ENCODE measurements around the gene TMEM167B. TPM values are rescaled to one million over a fixed set of nuclear protein-coding genes. Genes with fewer than 3 reads are reported as not detected.

The TMEM167B gene
- polyA plus RNA-seq, 1 donor (not counting 4 experiments of a cell fraction or from before 2014, with no cell fraction given): 15.7 TPM

DNA sequence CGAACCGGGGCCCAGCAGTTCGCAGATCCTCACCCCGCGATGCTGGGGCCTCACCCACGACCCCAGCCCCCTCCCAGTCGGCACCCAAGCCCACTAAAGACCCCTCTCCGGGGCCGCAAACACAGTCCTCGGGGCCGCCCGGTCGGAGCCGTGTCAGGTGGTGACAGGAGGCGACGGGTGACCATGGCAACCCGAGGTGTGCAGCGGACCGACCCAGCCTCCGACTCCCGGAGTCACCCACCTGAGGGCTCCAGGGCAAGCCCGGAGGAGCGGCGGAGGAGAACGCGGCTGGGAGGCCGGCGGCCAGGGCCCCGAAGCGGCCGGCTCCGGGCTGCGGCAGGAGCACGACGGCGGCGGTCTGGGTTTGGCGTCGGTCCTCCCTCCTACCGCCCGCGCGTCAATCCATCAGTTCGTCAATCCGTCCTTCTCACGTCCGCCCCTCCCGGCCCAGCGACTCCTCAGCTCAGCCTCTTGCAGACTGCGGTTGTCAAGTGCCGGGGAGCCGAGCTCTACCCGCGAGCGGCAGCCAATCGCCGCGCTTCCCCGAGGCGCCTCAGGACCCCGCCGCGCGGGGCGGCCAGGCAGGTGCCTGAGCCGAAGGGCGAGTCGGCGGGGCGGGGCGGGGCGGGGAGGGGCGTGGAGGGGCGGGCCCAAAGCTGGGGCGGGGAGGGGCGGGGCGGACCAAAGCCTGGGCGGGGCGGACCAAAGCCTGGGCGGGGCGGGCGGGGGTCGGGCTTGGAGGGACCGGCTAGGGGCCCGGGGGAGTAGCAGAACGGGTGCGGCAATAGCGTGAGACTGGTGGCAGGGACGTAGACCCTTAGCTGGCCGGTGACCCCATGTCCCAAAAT, 48.7 kb upstream of the TMEM167B start, which contains the start of gene WDR47:
WDR47 (minus strand) TSS at position 482 of the 848 bp plus-strand sequence. CDS start 18,590 bp downstream, outside the sequence.
- Histone ChIP-seq H3K27me3 (ENCODE audit: control insufficient read depth, extremely low read depth, insufficient read depth, low read length) (no peaks in the 10 kb centered on the region), H2AFZ (ENCODE audit: control insufficient read depth, low read length) (peak within 1 kb of the TSS; percentile 55), H3K27ac (ENCODE audit: control insufficient read depth, insufficient read depth, low read length) (peak within 1 kb of the TSS; percentile 54), H3K9ac (ENCODE audit: control insufficient read depth, extremely low read depth, insufficient read depth, low read length) (peak within 1 kb of the TSS; percentile 88), H4K20me1 (ENCODE audit: control insufficient read depth, extremely low read depth, insufficient read depth, low read length) (no peaks in the 10 kb centered on the region), H3K9me1 (ENCODE audit: control insufficient read depth, extremely low read depth, insufficient read depth, low read length) (no peaks in the 10 kb centered on the region), H3K4me1 (ENCODE audit: control insufficient read depth, extremely low read depth, insufficient read depth, low read length) (peaks cover 10% of the 10 kb centered on the region), H3K9me3 (ENCODE audit: control insufficient read depth, low read depth, low read length) (no peaks in the 10 kb centered on the region), H3K36me3 (ENCODE audit: control insufficient read depth in 2 of 2, extremely low read depth in 1 of 2, insufficient read depth in 2 of 2, low read length in 2 of 2) (no peaks in the 10 kb centered on the region), H3K4me3 (ENCODE audit: control insufficient read depth in 2 of 3, extremely low read depth in 1 of 3, insufficient read depth in 2 of 3, low read depth in 1 of 3, low read length in 3 of 3) (peak within 1 kb of the TSS; percentile 69 to 100 (median 88)), H3K4me2 (ENCODE audit: control insufficient read depth, extremely low read depth, insufficient read depth, low read depth, low read length) (peak within 1 kb of the TSS; percentile 92), H3K79me2 (ENCODE audit: control insufficient read depth, insufficient read depth, low read length) (peaks cover 45% of the 10 kb centered on the region)
- DNase-seq (ENCODE audit: low read depth, low spot score) (peak; percentile 84), FAIRE-seq (no peak)
- dilution Hi-C loops (cut with MboI; ENCODE audit: extremely low pct_ligation_motif_present, low sequenced_read_pairs): no loop called here
- TF ChIP-seq, protein P1, sequence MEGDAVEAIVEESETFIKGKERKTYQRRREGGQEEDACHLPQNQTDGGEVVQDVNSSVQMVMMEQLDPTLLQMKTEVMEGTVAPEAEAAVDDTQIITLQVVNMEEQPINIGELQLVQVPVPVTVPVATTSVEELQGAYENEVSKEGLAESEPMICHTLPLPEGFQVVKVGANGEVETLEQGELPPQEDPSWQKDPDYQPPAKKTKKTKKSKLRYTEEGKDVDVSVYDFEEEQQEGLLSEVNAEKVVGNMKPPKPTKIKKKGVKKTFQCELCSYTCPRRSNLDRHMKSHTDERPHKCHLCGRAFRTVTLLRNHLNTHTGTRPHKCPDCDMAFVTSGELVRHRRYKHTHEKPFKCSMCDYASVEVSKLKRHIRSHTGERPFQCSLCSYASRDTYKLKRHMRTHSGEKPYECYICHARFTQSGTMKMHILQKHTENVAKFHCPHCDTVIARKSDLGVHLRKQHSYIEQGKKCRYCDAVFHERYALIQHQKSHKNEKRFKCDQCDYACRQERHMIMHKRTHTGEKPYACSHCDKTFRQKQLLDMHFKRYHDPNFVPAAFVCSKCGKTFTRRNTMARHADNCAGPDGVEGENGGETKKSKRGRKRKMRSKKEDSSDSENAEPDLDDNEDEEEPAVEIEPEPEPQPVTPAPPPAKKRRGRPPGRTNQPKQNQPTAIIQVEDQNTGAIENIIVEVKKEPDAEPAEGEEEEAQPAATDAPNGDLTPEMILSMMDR (optimal IDR thresholded peaks at IDR 0.05 in 1 of 3, IDR thresholded peaks at IDR 0.05 in 1 of 3, conservative IDR thresholded peaks at IDR 0.05 in 1 of 3; ENCODE audit: extremely low read depth in 1 of 3, insufficient read depth in 2 of 3, low read length in 3 of 3): no peak
- no peak for TF ChIP-seq EZH2 (IDR thresholded peaks at IDR 0.05; ENCODE audit: low read length)

DNA sequence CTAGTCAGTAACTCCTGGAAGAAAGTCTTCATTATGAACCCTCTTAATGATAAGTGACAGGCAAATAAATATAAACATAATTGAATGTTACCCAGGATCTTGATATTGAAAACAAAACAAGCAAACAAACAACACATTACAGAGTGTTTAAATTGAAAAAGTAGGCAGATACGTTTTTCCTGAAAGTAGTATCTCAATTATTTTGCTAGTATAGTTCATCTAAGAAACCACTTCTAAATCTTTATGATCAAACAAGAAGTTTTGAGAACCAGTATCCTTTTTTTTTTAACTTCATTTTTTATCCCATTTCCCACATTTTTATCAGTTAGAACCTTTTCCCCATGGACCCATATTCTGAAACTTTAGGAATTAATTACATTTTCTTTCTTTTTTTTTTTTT, 45.0 kb upstream of the TMEM167B start:
- H4K20me1 ChIP-seq (ENCODE audit: control insufficient read depth, extremely low read depth, insufficient read depth, low read length): no peaks in the 10 kb centered on the region
- no peaks in the 10 kb centered on the region for H3K9me1 ChIP-seq (ENCODE audit: control insufficient read depth, extremely low read depth, insufficient read depth, low read length)
- no peak for DNase-seq (ENCODE audit: low read depth, low spot score)
- H3K79me2 ChIP-seq (ENCODE audit: control insufficient read depth, insufficient read depth, low read length): peaks cover 11% of the 10 kb centered on the region
- H3K4me2 ChIP-seq (ENCODE audit: control insufficient read depth, extremely low read depth, insufficient read depth, low read depth, low read length): no peak overlapping the region
- TF ChIP-seq, protein P1 (optimal IDR thresholded peaks at IDR 0.05 in 1 of 3, IDR thresholded peaks at IDR 0.05 in 1 of 3, conservative IDR thresholded peaks at IDR 0.05 in 1 of 3; ENCODE audit: extremely low read depth in 1 of 3, insufficient read depth in 2 of 3, low read length in 3 of 3): no peak
- TF ChIP-seq EZH2 (IDR thresholded peaks at IDR 0.05; ENCODE audit: low read length): no peak
- no peak overlapping the region for H3K4me3 ChIP-seq (ENCODE audit: control insufficient read depth in 2 of 3, extremely low read depth in 1 of 3, insufficient read depth in 2 of 3, low read depth in 1 of 3, low read length in 3 of 3)
- no peaks in the 10 kb centered on the region for H3K9me3 ChIP-seq (ENCODE audit: control insufficient read depth, low read depth, low read length)
- dilution Hi-C loops (cut with MboI; ENCODE audit: extremely low pct_ligation_motif_present, low sequenced_read_pairs): no loop called here
- H3K27ac ChIP-seq (ENCODE audit: control insufficient read depth, insufficient read depth, low read length): no peak overlapping the region
- no peak overlapping the region for H2AFZ ChIP-seq (ENCODE audit: control insufficient read depth, low read length)
- H3K36me3 ChIP-seq (ENCODE audit: control insufficient read depth in 2 of 2, extremely low read depth in 1 of 2, insufficient read depth in 2 of 2, low read length in 2 of 2): no peaks in the 10 kb centered on the region
- no peak overlapping the region for H3K9ac ChIP-seq (ENCODE audit: control insufficient read depth, extremely low read depth, insufficient read depth, low read length)
- no peak for FAIRE-seq
- H3K4me1 ChIP-seq (ENCODE audit: control insufficient read depth, extremely low read depth, insufficient read depth, low read length): peaks cover 21% of the 10 kb centered on the region
- H3K27me3 ChIP-seq (ENCODE audit: control insufficient read depth, extremely low read depth, insufficient read depth, low read length): no peaks in the 10 kb centered on the region

Measured in keratinocyte (primary cell).